ENCODE data around the gene NELL1.

DNA sequence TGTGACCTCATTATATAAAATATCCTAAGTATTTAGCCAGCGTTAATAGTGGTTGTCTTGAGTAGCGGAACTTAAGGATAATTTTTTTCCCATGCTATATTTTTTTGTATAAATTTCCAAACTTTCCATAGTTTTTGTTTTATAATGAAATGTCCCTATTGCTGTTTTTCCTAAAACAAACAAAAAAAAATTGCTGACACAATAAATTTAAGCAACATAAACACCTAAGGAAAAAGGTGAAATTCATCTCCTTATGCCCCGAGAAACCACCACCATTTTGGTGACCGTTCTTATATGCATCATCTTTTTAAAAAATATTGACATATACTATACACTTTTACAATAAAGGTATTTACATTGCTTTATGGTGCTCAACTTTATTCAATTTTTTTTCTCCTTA, 814.7 kb downstream of the NELL1 start:
- TF ChIP-seq, protein P1, sequence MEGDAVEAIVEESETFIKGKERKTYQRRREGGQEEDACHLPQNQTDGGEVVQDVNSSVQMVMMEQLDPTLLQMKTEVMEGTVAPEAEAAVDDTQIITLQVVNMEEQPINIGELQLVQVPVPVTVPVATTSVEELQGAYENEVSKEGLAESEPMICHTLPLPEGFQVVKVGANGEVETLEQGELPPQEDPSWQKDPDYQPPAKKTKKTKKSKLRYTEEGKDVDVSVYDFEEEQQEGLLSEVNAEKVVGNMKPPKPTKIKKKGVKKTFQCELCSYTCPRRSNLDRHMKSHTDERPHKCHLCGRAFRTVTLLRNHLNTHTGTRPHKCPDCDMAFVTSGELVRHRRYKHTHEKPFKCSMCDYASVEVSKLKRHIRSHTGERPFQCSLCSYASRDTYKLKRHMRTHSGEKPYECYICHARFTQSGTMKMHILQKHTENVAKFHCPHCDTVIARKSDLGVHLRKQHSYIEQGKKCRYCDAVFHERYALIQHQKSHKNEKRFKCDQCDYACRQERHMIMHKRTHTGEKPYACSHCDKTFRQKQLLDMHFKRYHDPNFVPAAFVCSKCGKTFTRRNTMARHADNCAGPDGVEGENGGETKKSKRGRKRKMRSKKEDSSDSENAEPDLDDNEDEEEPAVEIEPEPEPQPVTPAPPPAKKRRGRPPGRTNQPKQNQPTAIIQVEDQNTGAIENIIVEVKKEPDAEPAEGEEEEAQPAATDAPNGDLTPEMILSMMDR (conservative IDR thresholded peaks at IDR 0.05 in 1 of 2, IDR thresholded peaks at IDR 0.05 in 1 of 2; ENCODE audit: extremely low read depth in 1 of 2, insufficient read depth in 1 of 2, low read depth in 1 of 2, low read length in 2 of 2) = no peak
- no peak for TF ChIP-seq EZH2 (IDR thresholded peaks at IDR 0.05; ENCODE audit: borderline replicate concordance, low read length)

Data from mammary epithelial cell (primary cell).